ENCODE results near the gene HYCC2. TPM values are rescaled to one million over a fixed set of nuclear protein-coding genes. Genes with fewer than 3 reads are reported as not detected.

Gene HYCC2
- total and polyA plus RNA-seq, 10 donors: 3.2 to 68.9 (median 42.7) TPM

DNA sequence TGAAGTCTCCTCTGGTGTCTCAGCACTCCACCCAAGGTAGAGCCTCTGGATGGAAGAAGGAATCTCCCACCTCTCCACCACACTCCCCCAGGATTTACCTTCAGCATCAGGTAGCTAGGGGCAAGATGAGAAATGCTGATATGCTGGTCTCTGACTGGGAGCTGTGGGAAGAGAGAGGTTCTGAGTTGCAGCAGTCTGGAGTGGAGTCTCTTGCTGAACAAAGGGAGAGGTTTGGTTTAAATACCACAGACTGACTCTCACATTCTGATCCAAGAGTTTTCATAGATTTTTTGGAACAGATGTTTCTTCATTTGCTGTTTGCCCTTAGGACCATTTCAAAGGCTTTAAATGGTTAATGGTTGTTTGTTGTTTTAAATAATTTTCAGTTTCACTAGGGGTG, 43.4 kb upstream of the HYCC2 start:
- Histone ChIP-seq H3K27ac (peak overlapping the region in 7 of 8 donors; percentile 99 to 100 (median 100)), H3K27me3 (replicated peaks in 1 of 7) (no peaks in the 10 kb centered on the region), H3K36me3 (no peaks in the 10 kb centered on the region), H3K9me3 (no peaks in the 10 kb centered on the region), H3K4me3 (peak overlapping the region in 5 of 8 donors; percentile 2 to 81 (median 78)), H3K4me1 (peaks cover 0 to 65% (median 27%) of the 10 kb centered on the region in 6 donors)
- intact Hi-C loops (cut with DNase I; ENCODE audit: low total_unique reads): no loop called here
- DNase-seq: no peak
- TF ChIP-seq POLR2A (IDR thresholded peaks at IDR 0.05) (no peak), POLR2AphosphoS5 (IDR thresholded peaks at IDR 0.05) (no peak)
- TF ChIP-seq, protein P1, sequence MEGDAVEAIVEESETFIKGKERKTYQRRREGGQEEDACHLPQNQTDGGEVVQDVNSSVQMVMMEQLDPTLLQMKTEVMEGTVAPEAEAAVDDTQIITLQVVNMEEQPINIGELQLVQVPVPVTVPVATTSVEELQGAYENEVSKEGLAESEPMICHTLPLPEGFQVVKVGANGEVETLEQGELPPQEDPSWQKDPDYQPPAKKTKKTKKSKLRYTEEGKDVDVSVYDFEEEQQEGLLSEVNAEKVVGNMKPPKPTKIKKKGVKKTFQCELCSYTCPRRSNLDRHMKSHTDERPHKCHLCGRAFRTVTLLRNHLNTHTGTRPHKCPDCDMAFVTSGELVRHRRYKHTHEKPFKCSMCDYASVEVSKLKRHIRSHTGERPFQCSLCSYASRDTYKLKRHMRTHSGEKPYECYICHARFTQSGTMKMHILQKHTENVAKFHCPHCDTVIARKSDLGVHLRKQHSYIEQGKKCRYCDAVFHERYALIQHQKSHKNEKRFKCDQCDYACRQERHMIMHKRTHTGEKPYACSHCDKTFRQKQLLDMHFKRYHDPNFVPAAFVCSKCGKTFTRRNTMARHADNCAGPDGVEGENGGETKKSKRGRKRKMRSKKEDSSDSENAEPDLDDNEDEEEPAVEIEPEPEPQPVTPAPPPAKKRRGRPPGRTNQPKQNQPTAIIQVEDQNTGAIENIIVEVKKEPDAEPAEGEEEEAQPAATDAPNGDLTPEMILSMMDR (IDR thresholded peaks at IDR 0.05 in 8 of 11, conservative IDR thresholded peaks at IDR 0.05 in 3 of 11): no peak

GRCh38 chr2:201114350-201114749, 42.9 kb upstream of the HYCC2 start:
- Histone ChIP-seq H3K9me3 (no peaks in the 10 kb centered on the region), H3K4me3 (peak overlapping the region in 5 of 8 donors; percentile 2 to 81 (median 78)), H3K36me3 (no peaks in the 10 kb centered on the region), H3K27me3 (replicated peaks in 1 of 7) (no peaks in the 10 kb centered on the region), H3K4me1 (peaks cover 0 to 60% (median 25%) of the 10 kb centered on the region in 6 donors), H3K27ac (peak overlapping the region in 6 of 8 donors; percentile 99 to 100 (median 100))
- no peak for DNase-seq
- TF ChIP-seq POLR2AphosphoS5 (IDR thresholded peaks at IDR 0.05): no peak
- TF ChIP-seq, protein P1 (IDR thresholded peaks at IDR 0.05 in 8 of 11, conservative IDR thresholded peaks at IDR 0.05 in 3 of 11): no peak
- TF ChIP-seq POLR2A (IDR thresholded peaks at IDR 0.05): no peak
- intact Hi-C loops (cut with DNase I; ENCODE audit: low total_unique reads): no loop called here
- WGBS, 5 donors: 92 to 96% (median 95%) methylated on average over 4 of the region's 4 CpGs

- intact Hi-C loops (cut with DNase I; ENCODE audit: low total_unique reads): no loop called here
- TF ChIP-seq, protein P1 (IDR thresholded peaks at IDR 0.05 in 8 of 11, conservative IDR thresholded peaks at IDR 0.05 in 3 of 11): no peak
- TF ChIP-seq POLR2A (IDR thresholded peaks at IDR 0.05) (no peak), POLR2AphosphoS5 (IDR thresholded peaks at IDR 0.05) (no peak)
- no peak for DNase-seq
- Histone ChIP-seq H3K4me3 (no peak overlapping the region), H3K4me1 (peaks cover 0 to 40% (median 19%) of the 10 kb centered on the region in 6 donors), H3K27me3 (replicated peaks in 1 of 7) (no peaks in the 10 kb centered on the region), H3K36me3 (peaks cover 0 to 10% (median 0%) of the 10 kb centered on the region in 6 donors), H3K27ac (peak overlapping the region in 1 of 8 donors; percentile 30), H3K9me3 (no peaks in the 10 kb centered on the region)
- 94 to 99% (median 95%) methylated on average over 3 of the region's 3 CpGs for WGBS, 5 donors
Measured at GRCh38 chr2:201111096-201111495, 39.6 kb upstream of the HYCC2 start.

GRCh38 chr2:201110615-201111014, 39.1 kb upstream of the HYCC2 start:
- Histone ChIP-seq H3K9me3 (no peaks in the 10 kb centered on the region), H3K27ac (peak overlapping the region in 1 of 8 donors; percentile 30), H3K27me3 (replicated peaks in 1 of 7) (no peaks in the 10 kb centered on the region), H3K36me3 (peaks cover 0 to 15% (median 0%) of the 10 kb centered on the region in 6 donors), H3K4me3 (no peak overlapping the region), H3K4me1 (peaks cover 0 to 38% (median 17%) of the 10 kb centered on the region in 6 donors)
- no peak for DNase-seq
- TF ChIP-seq, protein P1 (IDR thresholded peaks at IDR 0.05 in 8 of 11, conservative IDR thresholded peaks at IDR 0.05 in 3 of 11): no peak
- TF ChIP-seq POLR2A (IDR thresholded peaks at IDR 0.05): no peak
- TF ChIP-seq POLR2AphosphoS5 (IDR thresholded peaks at IDR 0.05): no peak
- intact Hi-C loops (cut with DNase I; ENCODE audit: low total_unique reads): no loop called here

All from spleen (tissue), 11 donors.